Measurements from ENCODE around the gene BIN2.
A peak's percentile ranks its signal among the peaks of the same experiment; 100 is the strongest.

BIN2 gene

GRCh38 chr12:51335931-51336330 lies 12.0 kb upstream of the BIN2 start:
- peak; percentile 27 for DNase-seq (ENCODE audit: low read depth)
- TF ChIP-seq CTCF (IDR thresholded peaks at IDR 0.05; ENCODE audit: low read length, missing control alignments): no peak
- no peak overlapping the region for H3K4me3 ChIP-seq (replicated peaks; ENCODE audit: low read depth, low read length)

GRCh38 chr12:51334764-51335163 lies 10.8 kb upstream of the BIN2 start:
- H3K4me3 ChIP-seq (replicated peaks; ENCODE audit: low read depth, low read length): no peak overlapping the region
- no peak for TF ChIP-seq CTCF (IDR thresholded peaks at IDR 0.05; ENCODE audit: low read length, missing control alignments)
- DNase-seq (ENCODE audit: low read depth): no peak

GRCh38 chr12:51333536-51333935 lies 9.6 kb upstream of the BIN2 start:
- TF ChIP-seq CTCF (IDR thresholded peaks at IDR 0.05; ENCODE audit: low read length, missing control alignments): no peak
- H3K4me3 ChIP-seq (replicated peaks; ENCODE audit: low read depth, low read length): no peak overlapping the region
- no peak for DNase-seq (ENCODE audit: low read depth)

GRCh38 chr12:51330186-51330585 lies 6.2 kb upstream of the BIN2 start:
- no peak overlapping the region for H3K4me3 ChIP-seq (replicated peaks; ENCODE audit: low read depth, low read length)
- TF ChIP-seq CTCF (IDR thresholded peaks at IDR 0.05; ENCODE audit: low read length, missing control alignments): no peak
- no peak for DNase-seq (ENCODE audit: low read depth)

GRCh38 chr12:51329742-51330141 lies 5.8 kb upstream of the BIN2 start:
- TF ChIP-seq CTCF (IDR thresholded peaks at IDR 0.05; ENCODE audit: low read length, missing control alignments): no peak
- no peak for DNase-seq (ENCODE audit: low read depth)
- no peak overlapping the region for H3K4me3 ChIP-seq (replicated peaks; ENCODE audit: low read depth, low read length)

- H3K4me3 ChIP-seq (replicated peaks; ENCODE audit: low read depth, low read length): no peak overlapping the region
- no peak for TF ChIP-seq CTCF (IDR thresholded peaks at IDR 0.05; ENCODE audit: low read length, missing control alignments)
- DNase-seq (ENCODE audit: low read depth): no peak
Observed at GRCh38 chr12:51328587-51328986, 4.6 kb upstream of the BIN2 start.

- TF ChIP-seq CTCF (IDR thresholded peaks at IDR 0.05; ENCODE audit: low read length, missing control alignments): no peak
- DNase-seq (ENCODE audit: low read depth): peak; percentile 92
- no peak overlapping the region for H3K4me3 ChIP-seq (replicated peaks; ENCODE audit: low read depth, low read length)
Observed at GRCh38 chr12:51326698-51327439, 2.9 kb upstream of the BIN2 start.

Measured in fibroblast of pulmonary artery (primary cell).